Activated T-cell treated with anti-CD3 and anti-CD28 coated beads, Interleukin-2, amount 50 U/mL, for 24 hours (primary cell): ENCODE data around the gene RBPJ.
"Not testable (repeated sequence)": the region's sequence is repeated elsewhere in the genome, so short reads cannot be mapped to it uniquely, and the experiment has no call there.

Experiments
- DNase-seq: peaks from one replicate; pipeline ENCODE4 v3.0.0-alpha.2; 2020
- H3K27ac Mint-ChIP-seq: 2 replicates; pipeline ENCODE4 v1.8.0; 2020; ENCODE audit warnings: mild to moderate bottlenecking, mixed read lengths
- H3K27me3 Mint-ChIP-seq: 2 replicates; pipeline ENCODE4 v1.8.0; 2020; ENCODE audit warnings: mixed read lengths
- H3K36me3 Mint-ChIP-seq: 2 replicates; pipeline ENCODE4 v1.8.0; 2020; ENCODE audit warnings: low read depth, mixed read lengths
- H3K4me1 Mint-ChIP-seq: 2 replicates; pipeline ENCODE4 v1.8.0; 2020; ENCODE audit warnings: low read depth, mixed read lengths
- H3K4me3 Mint-ChIP-seq: 2 replicates; pipeline ENCODE4 v1.8.0; 2020; ENCODE audit warnings: mild to moderate bottlenecking, moderate library complexity, mixed read lengths
- H3K9me3 Mint-ChIP-seq: 2 replicates; pipeline ENCODE4 v1.8.0; 2020; ENCODE audit warnings: mixed read lengths

Gene RBPJ

GRCh38 chr4:26397086-26397485 is 76.3 kb downstream of the RBPJ start:
- Mint-ChIP-seq H3K4me3 (no peak overlapping the region), H3K4me1 (peaks cover 26% of the 10 kb centered on the region), H3K36me3 (peaks cover 80% of the 10 kb centered on the region), H3K27ac (peak overlapping the region; percentile 55), H3K27me3 (no peaks in the 10 kb centered on the region), H3K9me3 (no peaks in the 10 kb centered on the region)
- no peak for DNase-seq

GRCh38 chr4:26400132-26400531 is 79.3 kb downstream of the RBPJ start:
- peaks cover 83% of the 10 kb centered on the region for H3K36me3 Mint-ChIP-seq
- H3K4me1 Mint-ChIP-seq = peaks cover 33% of the 10 kb centered on the region
- no peak for DNase-seq
- H3K9me3 Mint-ChIP-seq = no peaks in the 10 kb centered on the region
- H3K27me3 Mint-ChIP-seq = no peaks in the 10 kb centered on the region
- no peak overlapping the region for H3K27ac Mint-ChIP-seq
- no peak overlapping the region for H3K4me3 Mint-ChIP-seq

DNA sequence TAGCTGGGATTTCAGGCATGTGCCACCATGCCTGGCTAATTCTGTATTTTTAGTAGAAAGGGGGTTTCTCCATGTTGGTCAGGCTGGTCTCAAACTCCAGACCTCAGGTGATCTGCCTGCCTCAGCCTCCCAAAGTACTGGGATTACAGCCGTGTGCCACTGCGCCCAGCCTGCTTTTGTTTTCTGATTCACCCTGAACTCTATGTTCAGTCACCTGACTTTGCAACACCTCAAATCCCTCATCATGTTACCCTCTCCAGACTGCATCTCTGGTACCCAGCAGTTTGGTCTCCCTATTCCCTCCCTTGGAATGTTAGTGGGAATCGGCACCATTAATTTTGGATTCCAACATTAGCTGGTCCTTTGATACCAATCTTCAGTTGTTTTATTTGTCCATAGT is 81.2 kb downstream of the RBPJ start:
- Mint-ChIP-seq H3K4me1 (peaks cover 16% of the 10 kb centered on the region), H3K36me3 (peaks cover 81% of the 10 kb centered on the region)
- H3K27ac Mint-ChIP-seq, H3K4me3 Mint-ChIP-seq, DNase-seq, H3K9me3 Mint-ChIP-seq, H3K27me3 Mint-ChIP-seq: not testable (repeated sequence)

DNA sequence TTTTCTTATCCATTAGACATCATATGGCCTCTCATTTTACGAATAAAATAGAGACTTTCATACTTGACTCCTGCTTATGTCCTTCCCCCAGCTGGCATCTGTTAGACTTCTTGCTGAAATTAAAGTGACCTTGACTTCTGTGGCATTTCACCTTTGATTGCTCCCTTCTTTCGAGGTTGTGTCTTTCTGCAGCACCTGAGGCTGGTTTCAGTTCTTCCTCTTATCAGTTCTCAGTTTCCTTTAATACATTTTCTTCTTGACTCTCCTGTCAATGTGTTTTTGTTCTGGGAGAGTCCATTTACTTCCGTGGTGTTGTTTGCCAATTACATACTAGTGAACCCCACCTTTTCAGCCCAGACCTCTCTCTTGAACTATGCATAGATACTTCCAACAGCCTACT is 81.6 kb downstream of the RBPJ start:
- peaks cover 8% of the 10 kb centered on the region for H3K9me3 Mint-ChIP-seq

DNA sequence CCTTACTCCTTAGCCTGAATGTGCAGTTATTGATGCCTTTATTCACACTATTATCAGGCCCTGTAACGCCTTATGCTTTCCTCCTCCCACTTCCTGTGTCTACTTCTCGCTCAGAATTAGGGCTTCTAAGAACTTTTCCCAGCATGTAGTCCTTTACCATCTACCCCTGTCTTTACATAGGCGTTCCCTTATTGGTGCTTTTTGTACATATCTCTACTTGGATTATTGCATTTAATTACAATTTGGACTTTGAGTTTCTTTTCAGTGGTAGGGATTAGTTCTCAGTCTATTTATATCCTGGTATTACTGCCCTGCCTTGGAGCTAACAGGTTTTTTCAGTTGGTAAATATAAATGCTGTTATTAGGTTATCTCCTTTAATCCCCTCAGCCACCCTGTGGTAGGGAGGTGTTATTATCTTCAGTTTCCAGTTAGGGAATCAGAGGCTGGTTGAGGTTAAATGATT is 84.0 kb downstream of the RBPJ start:
- Mint-ChIP-seq H3K27me3 (no peaks in the 10 kb centered on the region), H3K9me3 (peaks cover 8% of the 10 kb centered on the region), H3K36me3 (peaks cover 84% of the 10 kb centered on the region), H3K27ac (no peak overlapping the region), H3K4me1 (peaks cover 14% of the 10 kb centered on the region), H3K4me3 (no peak overlapping the region)
- DNase-seq = no peak

More for the DNA sequence above, 81.6 kb downstream of the RBPJ start:
- DNase-seq = no peak
- no peak overlapping the region for H3K4me3 Mint-ChIP-seq
- no peak overlapping the region for H3K27ac Mint-ChIP-seq
- no peaks in the 10 kb centered on the region for H3K27me3 Mint-ChIP-seq
- peaks cover 81% of the 10 kb centered on the region for H3K36me3 Mint-ChIP-seq
- peaks cover 15% of the 10 kb centered on the region for H3K4me1 Mint-ChIP-seq

DNA sequence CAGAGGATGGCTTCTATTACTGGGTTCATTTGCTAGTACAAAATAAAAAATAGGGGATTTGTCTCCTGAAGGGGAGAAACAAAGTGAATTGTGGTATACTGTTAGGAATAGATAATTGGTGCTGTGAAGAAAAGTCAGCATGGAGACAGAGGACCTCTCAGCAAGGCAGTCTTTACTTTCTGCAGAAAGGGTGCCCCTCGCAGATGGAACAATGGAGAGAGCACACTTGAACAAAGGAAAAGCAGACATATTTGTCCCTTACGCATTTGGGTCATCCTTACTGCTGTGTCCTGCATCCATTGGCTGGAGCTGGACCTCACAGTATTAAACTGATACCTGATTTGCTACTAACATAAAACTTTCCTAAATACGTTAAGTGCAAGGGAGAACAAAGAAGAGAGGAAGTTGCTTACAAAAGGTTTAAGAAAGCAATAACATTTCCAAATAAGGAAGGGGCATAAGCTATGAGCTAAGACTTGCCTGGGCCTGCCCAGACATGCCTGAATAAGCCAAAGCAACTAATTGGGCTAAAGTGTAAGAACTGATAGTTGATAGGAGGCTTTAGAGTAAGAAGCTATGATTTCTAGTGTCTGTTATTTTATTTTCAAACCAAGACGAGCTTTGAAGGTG is 85.6 kb downstream of the RBPJ start:
- DNase-seq = no peak
- Mint-ChIP-seq H3K27ac (no peak overlapping the region), H3K9me3 (peaks cover 8% of the 10 kb centered on the region), H3K36me3 (peaks cover 85% of the 10 kb centered on the region), H3K27me3 (no peaks in the 10 kb centered on the region), H3K4me3 (no peak overlapping the region), H3K4me1 (peaks cover 16% of the 10 kb centered on the region)

DNA sequence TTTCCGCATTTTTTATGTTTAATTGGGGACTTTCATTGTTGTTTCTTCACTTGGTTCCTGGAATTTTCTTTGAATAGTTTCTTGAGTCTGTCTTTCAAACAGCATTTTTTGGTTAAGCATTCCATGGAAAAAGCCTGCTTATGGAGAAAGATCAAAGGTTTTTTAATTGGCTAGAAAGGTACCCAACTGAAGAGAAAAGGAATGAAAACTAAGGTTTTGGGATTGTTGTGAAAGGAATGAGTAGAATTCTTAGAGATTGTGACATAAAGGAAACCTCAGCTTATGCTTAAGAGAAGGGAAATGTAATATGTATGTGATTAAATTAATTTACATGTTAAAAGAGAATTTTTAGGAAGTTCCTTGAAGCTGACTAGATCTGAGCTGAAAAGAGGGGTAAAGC is 86.7 kb downstream of the RBPJ start:
- DNase-seq = no peak
- Mint-ChIP-seq H3K4me3 (no peak overlapping the region), H3K27me3 (no peaks in the 10 kb centered on the region), H3K9me3 (peaks cover 8% of the 10 kb centered on the region), H3K27ac (peak overlapping the region; percentile 3), H3K4me1 (peaks cover 13% of the 10 kb centered on the region), H3K36me3 (peaks cover 84% of the 10 kb centered on the region)

GRCh38 chr4:26410385-26411293 is 89.8 kb downstream of the RBPJ start:
- DNase-seq = no peak
- Mint-ChIP-seq H3K4me3 (no peak overlapping the region), H3K9me3 (peaks cover 8% of the 10 kb centered on the region)

GRCh38 chr4:26412381-26413372 is 91.9 kb downstream of the RBPJ start:
- no peaks in the 10 kb centered on the region for H3K9me3 Mint-ChIP-seq
- H3K4me3 Mint-ChIP-seq = no peak overlapping the region
- peaks cover 3% of the 10 kb centered on the region for H3K4me1 Mint-ChIP-seq
- DNase-seq = no peak
- H3K27ac Mint-ChIP-seq = no peak overlapping the region
- no peaks in the 10 kb centered on the region for H3K27me3 Mint-ChIP-seq
- peaks cover 84% of the 10 kb centered on the region for H3K36me3 Mint-ChIP-seq

More at GRCh38 chr4:26410385-26411293, 89.8 kb downstream of the RBPJ start:
- Mint-ChIP-seq H3K27ac (no peak overlapping the region), H3K27me3 (no peaks in the 10 kb centered on the region), H3K36me3 (peaks cover 86% of the 10 kb centered on the region), H3K4me1 (peaks cover 3% of the 10 kb centered on the region)

DNA sequence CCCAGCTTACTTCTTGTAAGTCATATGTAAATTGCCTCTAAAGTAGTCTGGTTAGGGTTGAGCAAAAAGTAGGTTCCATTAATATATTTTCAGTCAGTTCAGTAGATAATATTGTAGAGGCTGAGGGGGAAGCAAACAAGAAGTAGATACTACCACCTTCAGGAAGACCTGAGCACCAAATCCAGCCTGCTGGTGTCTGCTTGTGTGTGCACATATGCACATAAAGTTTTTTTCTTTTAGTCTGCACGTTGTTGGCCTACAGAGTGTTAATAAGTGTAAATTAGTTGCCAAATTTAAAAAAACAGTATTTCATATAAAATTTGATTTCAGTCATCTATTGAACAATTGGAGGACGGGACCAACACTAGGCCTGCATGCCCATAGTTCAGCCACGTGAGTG is 92.8 kb downstream of the RBPJ start:
- no peak overlapping the region for H3K4me3 Mint-ChIP-seq
- DNase-seq = no peak
- H3K36me3 Mint-ChIP-seq = peaks cover 84% of the 10 kb centered on the region
- no peaks in the 10 kb centered on the region for H3K9me3 Mint-ChIP-seq
- no peak overlapping the region for H3K27ac Mint-ChIP-seq
- peaks cover 3% of the 10 kb centered on the region for H3K4me1 Mint-ChIP-seq
- H3K27me3 Mint-ChIP-seq = no peaks in the 10 kb centered on the region

DNA sequence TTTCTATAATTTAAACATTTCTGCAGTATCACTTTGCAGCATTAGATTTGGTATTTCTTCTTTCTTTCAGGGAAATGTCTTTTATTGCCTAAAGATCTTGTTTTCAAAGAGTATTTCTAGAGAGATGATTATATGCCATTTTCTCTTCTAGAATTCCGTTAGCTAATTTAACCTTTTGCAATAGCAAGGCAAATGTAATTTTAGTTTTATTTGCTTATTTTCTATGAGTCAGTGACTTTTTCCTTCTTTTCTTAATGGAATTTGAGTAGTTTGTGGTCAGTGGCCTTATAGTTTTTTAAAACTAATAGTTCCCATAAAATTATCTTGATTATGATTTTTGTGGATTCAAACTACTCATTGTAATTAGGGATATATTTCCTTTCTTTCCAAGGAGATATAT is 97.3 kb downstream of the RBPJ start:
- peaks cover 2% of the 10 kb centered on the region for H3K4me1 Mint-ChIP-seq
- no peak for DNase-seq
- H3K9me3 Mint-ChIP-seq = no peaks in the 10 kb centered on the region
- peaks cover 89% of the 10 kb centered on the region for H3K36me3 Mint-ChIP-seq
- H3K4me3 Mint-ChIP-seq = no peak overlapping the region
- H3K27ac Mint-ChIP-seq = no peak overlapping the region
- no peaks in the 10 kb centered on the region for H3K27me3 Mint-ChIP-seq

DNA sequence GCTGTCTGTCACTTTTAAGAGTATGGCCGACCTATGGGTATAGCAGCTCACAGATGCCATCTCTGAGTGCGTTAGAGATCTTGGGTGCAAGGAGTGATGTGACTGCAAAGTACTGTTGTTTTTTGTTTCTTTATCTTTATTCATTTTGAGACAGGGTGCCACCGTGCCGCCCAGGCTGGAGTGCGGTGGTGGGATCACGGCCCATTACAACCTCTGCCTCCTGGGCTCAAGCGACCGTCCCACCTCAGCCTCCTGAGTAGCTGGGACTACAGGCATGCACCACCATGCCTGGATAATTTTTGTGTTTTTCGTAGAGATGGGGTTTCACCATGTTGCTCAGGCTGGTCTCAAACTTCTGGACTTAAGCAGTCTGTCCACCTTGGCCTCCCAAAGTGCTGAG is 98.0 kb downstream of the RBPJ start:
- Mint-ChIP-seq H3K36me3 (peaks cover 88% of the 10 kb centered on the region), H3K27ac (no peak overlapping the region), H3K27me3 (no peaks in the 10 kb centered on the region), H3K9me3 (no peaks in the 10 kb centered on the region), H3K4me1 (peaks cover 2% of the 10 kb centered on the region), H3K4me3 (no peak overlapping the region)
- no peak for DNase-seq

DNA sequence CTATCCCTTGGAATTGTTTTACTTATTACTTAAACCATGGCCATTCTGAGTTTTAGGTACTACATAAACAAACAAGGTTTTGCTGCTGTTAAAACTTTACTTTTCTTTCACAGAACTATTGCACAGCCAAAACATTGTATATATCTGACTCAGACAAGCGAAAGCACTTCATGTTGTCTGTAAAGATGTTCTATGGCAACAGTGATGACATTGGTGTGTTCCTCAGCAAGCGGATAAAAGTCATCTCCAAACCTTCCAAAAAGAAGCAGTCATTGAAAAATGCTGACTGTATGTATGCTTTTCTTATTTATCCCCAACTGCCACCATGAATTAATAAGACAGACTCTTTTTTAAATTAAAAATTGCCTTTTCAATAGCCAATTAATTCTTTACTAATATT is 99.6 kb downstream of the RBPJ start:
- Mint-ChIP-seq H3K4me1 (peaks cover 2% of the 10 kb centered on the region), H3K27me3 (no peaks in the 10 kb centered on the region), H3K36me3 (peaks cover 89% of the 10 kb centered on the region), H3K27ac (no peak overlapping the region), H3K9me3 (no peaks in the 10 kb centered on the region), H3K4me3 (no peak overlapping the region)
- DNase-seq = no peak

DNA sequence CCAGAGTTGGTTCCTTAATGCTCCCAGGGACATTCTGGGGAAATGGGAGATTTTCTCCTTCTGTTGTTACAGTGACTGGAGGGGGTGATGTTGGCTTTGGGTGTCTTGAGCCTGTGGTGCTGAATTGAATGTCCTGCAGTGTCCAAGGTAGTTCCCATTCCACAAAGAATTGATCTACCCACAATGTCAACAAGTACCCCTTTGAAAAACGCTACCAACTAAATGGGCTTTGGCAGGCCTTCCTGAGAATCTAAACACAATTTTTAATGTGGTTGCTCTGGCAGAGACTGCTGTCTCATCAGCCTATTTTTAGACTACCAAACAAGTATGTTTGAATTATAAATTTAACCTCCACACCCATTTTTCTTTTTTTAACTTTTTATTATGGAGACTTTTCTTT is 100.1 kb downstream of the RBPJ start:
- DNase-seq = no peak
- peaks cover 89% of the 10 kb centered on the region for H3K36me3 Mint-ChIP-seq
- peaks cover 2% of the 10 kb centered on the region for H3K4me1 Mint-ChIP-seq
- no peaks in the 10 kb centered on the region for H3K27me3 Mint-ChIP-seq
- no peak overlapping the region for H3K27ac Mint-ChIP-seq
- no peaks in the 10 kb centered on the region for H3K9me3 Mint-ChIP-seq
- no peak overlapping the region for H3K4me3 Mint-ChIP-seq
